Common myeloid progenitor, CD34-positive (primary cell): ENCODE measurements around the gene CDON. TPM values are rescaled to one million over a fixed set of nuclear protein-coding genes. Genes with fewer than 3 reads are reported as not detected.

ENCODE experiments used
- CTCF ChIA-PET: fragments of 350-600 bp; sonication (Branson Sonifier 250); formaldehyde crosslinking; loops from one replicate; lab custom pipeline; 2021; ENCODE audit warnings: antibody characterized with exemption; lab: Charles Lee
- POLR2A ChIA-PET: fragments of 350-600 bp; sonication (Branson Sonifier 250); formaldehyde crosslinking; loops from one replicate; lab custom pipeline; 2021; ENCODE audit warnings: antibody characterized with exemption; lab: Charles Lee
- DNase-seq, 3 donors: peaks; one replicate each; pipeline versions ENCODE4 v3.0.0 to v3.0.0-alpha.2; 2013
- H3K27ac ChIP-seq, 2 experiments: 1 replicate in 1 of 2; 2 replicates in 1 of 2; pipeline ENCODE4 v1.7.0; 2013; ENCODE audit warnings: inconsistent platforms in 2 of 2, low read length in 2 of 2, mild to moderate bottlenecking in 2 of 2, low read depth in 1 of 2, moderate library complexity in 1 of 2; ENCODE audit not compliant: severe bottlenecking in 2 of 2, insufficient read depth in 1 of 2, poor library complexity in 1 of 2
- H3K27me3 ChIP-seq, 5 experiments: replicated peaks in 2 of 5; 1 replicate in 3 of 5; 2 replicates in 2 of 5; pipeline versions ENCODE4 v1.6.1 to v1.7.0; 2013; ENCODE audit warnings: low read length in 4 of 5, mild to moderate bottlenecking in 2 of 5, moderate library complexity in 2 of 5, inconsistent platforms in 1 of 5; ENCODE audit not compliant: insufficient read depth in 5 of 5, control insufficient read depth in 4 of 5
- H3K36me3 ChIP-seq, 4 experiments: 1 replicate in 2 of 4; 2 replicates in 2 of 4; pipeline versions ENCODE4 v1.6.1 to v1.7.0; 2013; ENCODE audit warnings: low read length in 3 of 4, control low read depth in 1 of 4, mild to moderate bottlenecking in 1 of 4; ENCODE audit not compliant: control insufficient read depth in 4 of 4, insufficient read depth in 4 of 4
- H3K4me1 ChIP-seq, 4 experiments: 1 replicate in 3 of 4; 2 replicates in 1 of 4; pipeline versions ENCODE4 v1.6.1 to v1.7.1; 2013; ENCODE audit warnings: low read length in 3 of 4, mild to moderate bottlenecking in 3 of 4, control low read depth in 1 of 4, inconsistent platforms in 1 of 4, moderate library complexity in 1 of 4; ENCODE audit not compliant: control insufficient read depth in 4 of 4, insufficient read depth in 4 of 4; ENCODE audit errors: control extremely low read depth in 1 of 4
- H3K4me3 ChIP-seq, 7 experiments: 1 replicate in 4 of 7; 2 replicates in 3 of 7; pipeline versions ENCODE4 v1.5.1 to v1.7.0; 2013; ENCODE audit warnings: mild to moderate bottlenecking in 7 of 7, low read length in 6 of 7, moderate library complexity in 6 of 7, inconsistent platforms in 2 of 7, low read depth in 2 of 7, control low read depth in 1 of 7; ENCODE audit not compliant: insufficient read depth in 4 of 7, control insufficient read depth in 1 of 7; ENCODE audit errors: extremely low read depth in 1 of 7
- H3K9me3 ChIP-seq, 5 experiments: 1 replicate in 4 of 5; 2 replicates in 1 of 5; pipeline versions ENCODE4 v1.6.1 to v1.7.1; 2013; ENCODE audit warnings: low read length in 4 of 5, mild to moderate bottlenecking in 2 of 5, inconsistent platforms in 1 of 5, low read depth in 1 of 5, moderate library complexity in 1 of 5; ENCODE audit not compliant: control insufficient read depth in 4 of 5, insufficient read depth in 2 of 5; ENCODE audit errors: control extremely low read depth in 1 of 5
- WGBS: methylation state at CpG from one replicate; pipeline ENCODE4 v1.1.5; 2013; ENCODE audit not compliant: insufficient coverage; 5-methylcytosine and 5-hydroxymethylcytosine counted together
- polyA plus RNA-seq: library from polyadenylated mRNA; unstranded; fragments of 120-200 nt; gene quantifications from one replicate; pipeline ENCODE4 v1.2.1, GENCODE V29; 2013

The CDON gene, protein sequence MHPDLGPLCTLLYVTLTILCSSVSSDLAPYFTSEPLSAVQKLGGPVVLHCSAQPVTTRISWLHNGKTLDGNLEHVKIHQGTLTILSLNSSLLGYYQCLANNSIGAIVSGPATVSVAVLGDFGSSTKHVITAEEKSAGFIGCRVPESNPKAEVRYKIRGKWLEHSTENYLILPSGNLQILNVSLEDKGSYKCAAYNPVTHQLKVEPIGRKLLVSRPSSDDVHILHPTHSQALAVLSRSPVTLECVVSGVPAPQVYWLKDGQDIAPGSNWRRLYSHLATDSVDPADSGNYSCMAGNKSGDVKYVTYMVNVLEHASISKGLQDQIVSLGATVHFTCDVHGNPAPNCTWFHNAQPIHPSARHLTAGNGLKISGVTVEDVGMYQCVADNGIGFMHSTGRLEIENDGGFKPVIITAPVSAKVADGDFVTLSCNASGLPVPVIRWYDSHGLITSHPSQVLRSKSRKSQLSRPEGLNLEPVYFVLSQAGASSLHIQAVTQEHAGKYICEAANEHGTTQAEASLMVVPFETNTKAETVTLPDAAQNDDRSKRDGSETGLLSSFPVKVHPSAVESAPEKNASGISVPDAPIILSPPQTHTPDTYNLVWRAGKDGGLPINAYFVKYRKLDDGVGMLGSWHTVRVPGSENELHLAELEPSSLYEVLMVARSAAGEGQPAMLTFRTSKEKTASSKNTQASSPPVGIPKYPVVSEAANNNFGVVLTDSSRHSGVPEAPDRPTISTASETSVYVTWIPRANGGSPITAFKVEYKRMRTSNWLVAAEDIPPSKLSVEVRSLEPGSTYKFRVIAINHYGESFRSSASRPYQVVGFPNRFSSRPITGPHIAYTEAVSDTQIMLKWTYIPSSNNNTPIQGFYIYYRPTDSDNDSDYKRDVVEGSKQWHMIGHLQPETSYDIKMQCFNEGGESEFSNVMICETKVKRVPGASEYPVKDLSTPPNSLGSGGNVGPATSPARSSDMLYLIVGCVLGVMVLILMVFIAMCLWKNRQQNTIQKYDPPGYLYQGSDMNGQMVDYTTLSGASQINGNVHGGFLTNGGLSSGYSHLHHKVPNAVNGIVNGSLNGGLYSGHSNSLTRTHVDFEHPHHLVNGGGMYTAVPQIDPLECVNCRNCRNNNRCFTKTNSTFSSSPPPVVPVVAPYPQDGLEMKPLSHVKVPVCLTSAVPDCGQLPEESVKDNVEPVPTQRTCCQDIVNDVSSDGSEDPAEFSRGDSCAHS (N-terminal part only)
- 0.01 TPM for polyA plus RNA-seq

GRCh38 chr11:126062679-126063506, at the start of gene CDON:
TSS of gene CDON (minus strand) at chr11:126062866. CDS start at chr11:126023476, 39,390 bp downstream.
- peak within 1 kb of the TSS; percentile 53 to 58 for H3K27ac ChIP-seq
- peaks cover 0 to 11% (median 10%) of the 10 kb centered on the region in 4 experiments for H3K4me1 ChIP-seq
- CTCF ChIA-PET: no interaction called here
- WGBS: 0% methylated on average over 44 of the region's 82 CpGs
- peaks cover 23 to 50% (median 31%) of the 10 kb centered on the region in 5 experiments for H3K27me3 ChIP-seq
- no peaks in the 10 kb centered on the region for H3K36me3 ChIP-seq
- POLR2A ChIA-PET: no interaction called here
- H3K9me3 ChIP-seq: no peaks in the 10 kb centered on the region
- H3K4me3 ChIP-seq: peak within 1 kb of the TSS; percentile 40 to 84 (median 65)
- peak; percentile 88 to 92 (median 91) for DNase-seq

- WGBS: 96% methylated on average over 6 of the region's 8 CpGs
- DNase-seq: no peak
- no peak overlapping the region for H3K4me3 ChIP-seq
- no peaks in the 10 kb centered on the region for H3K4me1 ChIP-seq
- CTCF ChIA-PET: no interaction called here
- peaks cover 0 to 11% (median 0%) of the 10 kb centered on the region in 5 experiments for H3K27me3 ChIP-seq
- POLR2A ChIA-PET: no interaction called here
- H3K36me3 ChIP-seq: no peaks in the 10 kb centered on the region
- H3K9me3 ChIP-seq: no peaks in the 10 kb centered on the region
- H3K27ac ChIP-seq: no peak overlapping the region
These were observed 48.9 kb upstream of the CDON start for GRCh38 chr11:126111458-126112116.

- H3K36me3 ChIP-seq: no peaks in the 10 kb centered on the region
- H3K4me1 ChIP-seq: no peaks in the 10 kb centered on the region
- no peak for DNase-seq
- POLR2A ChIA-PET: interaction anchor here (0.7 kb wide), 1 partner anchor 199 kb away, joined by 3 read pairs; no protein-coding TSS in a partner anchor
- H3K9me3 ChIP-seq: no peaks in the 10 kb centered on the region
- CTCF ChIA-PET: no interaction called here
- H3K4me3 ChIP-seq: no peak overlapping the region
- H3K27ac ChIP-seq: no peak overlapping the region
- H3K27me3 ChIP-seq: peaks cover 0 to 11% (median 0%) of the 10 kb centered on the region in 5 experiments
- WGBS: 85% methylated on average over 9 of the region's 10 CpGs
These were observed 47.5 kb upstream of the CDON start for GRCh38 chr11:126109941-126110731.

DNA sequence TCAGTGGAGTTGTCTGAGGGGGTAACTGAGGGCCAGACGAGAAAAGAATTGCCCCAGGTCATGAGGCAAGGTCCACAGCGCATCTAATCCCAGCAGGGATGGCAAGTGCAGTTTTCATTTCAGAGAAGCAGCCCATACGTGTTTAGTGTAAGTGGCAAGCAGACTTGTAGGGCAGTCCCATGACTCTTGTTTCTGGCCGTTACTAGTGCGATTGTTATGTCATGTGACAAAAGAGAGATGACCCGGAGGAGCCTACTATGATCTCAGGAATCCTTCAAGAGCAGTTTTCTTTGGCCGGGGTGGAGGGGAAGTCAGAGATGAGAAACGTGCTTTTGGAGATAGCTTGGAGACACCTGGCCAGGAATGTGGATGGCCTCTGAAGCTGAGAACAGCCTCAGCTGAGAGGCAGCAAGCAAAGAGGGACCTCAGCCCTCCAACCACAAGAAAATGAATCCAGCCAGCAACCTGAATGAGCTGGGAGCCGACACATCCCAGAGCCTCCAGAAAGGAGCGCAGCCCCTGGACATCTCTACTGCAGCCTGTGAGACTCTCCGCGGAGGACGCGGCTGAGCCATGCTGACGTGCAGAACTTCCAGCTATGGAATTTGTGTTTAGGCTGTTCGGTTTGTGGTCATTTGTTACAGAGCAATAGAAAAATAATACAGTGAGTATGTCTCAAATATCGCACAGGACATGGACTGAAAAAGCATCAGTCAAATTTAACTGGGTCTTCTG, 44.1 kb upstream of the CDON start:
- no peaks in the 10 kb centered on the region for H3K36me3 ChIP-seq
- peaks cover 0 to 8% (median 0%) of the 10 kb centered on the region in 5 experiments for H3K27me3 ChIP-seq
- H3K27ac ChIP-seq: no peak overlapping the region
- H3K4me3 ChIP-seq: no peak overlapping the region
- no peaks in the 10 kb centered on the region for H3K9me3 ChIP-seq
- WGBS: 88% methylated on average over 15 of the region's 17 CpGs
- peaks cover 0 to 2% (median 0%) of the 10 kb centered on the region in 4 experiments for H3K4me1 ChIP-seq
- no peak for DNase-seq
- ChIA-PET POLR2A (no interaction called here), CTCF (no interaction called here)

GRCh38 chr11:126105748-126106080, 43.0 kb upstream of the CDON start:
- H3K9me3 ChIP-seq: no peaks in the 10 kb centered on the region
- H3K4me3 ChIP-seq: no peak overlapping the region
- H3K27ac ChIP-seq: no peak overlapping the region
- CTCF ChIA-PET: interaction anchor here (1.0 kb wide), 1 partner anchor 8 kb away, joined by 3 read pairs; no protein-coding TSS in a partner anchor
- no peak for DNase-seq
- POLR2A ChIA-PET: no interaction called here
- 89% methylated on average over 11 of the region's 11 CpGs for WGBS
- H3K36me3 ChIP-seq: no peaks in the 10 kb centered on the region
- peaks cover 0 to 6% (median 0%) of the 10 kb centered on the region in 4 experiments for H3K4me1 ChIP-seq
- H3K27me3 ChIP-seq: peaks cover 0 to 8% (median 0%) of the 10 kb centered on the region in 5 experiments
